SK-N-SH (cell line): Measurements from ENCODE around the gene PEX12. TPM values are rescaled to one million over a fixed set of nuclear protein-coding genes. Genes with fewer than 3 reads are reported as not detected.

ENCODE experiments used
- CTCF ChIA-PET: fragments of 300-600, 350-600 bp; formaldehyde crosslinking; extraction: SDS; loops from one replicate; lab custom pipeline; 2021; lab: Yijun Ruan, JAX
- POLR2A ChIA-PET: fragments of 350-600 bp; sonication (Branson Sonifier 250); formaldehyde crosslinking; extraction: SDS; loops from one replicate; lab custom pipeline; 2020; ENCODE audit warnings: antibody characterized with exemption, inconsistent platforms; lab: Yijun Ruan, JAX
- DNase-seq: peaks from one replicate; pipeline ENCODE4 v3.0.0; 2012
- H2AFZ ChIP-seq: fragments of 200-600 bp; sonication (generic); 2 replicates; pipeline ENCODE4 v1.8.1; 2016; ENCODE audit warnings: antibody characterized with exemption, mild to moderate bottlenecking, low read depth
- H3F3A ChIP-seq: fragments of 200-600 bp; sonication (generic); replicated peaks from 2 replicates; pipeline ENCODE3; 2016; ENCODE audit warnings: antibody characterized with exemption, mild to moderate bottlenecking; ENCODE audit not compliant: insufficient read depth
- H3K27ac ChIP-seq, 2 experiments: fragments of 200-500 bp in 1 of 2; fragments of 200-600 bp in 1 of 2; sonication (Bioruptor generic) in 1 of 2; sonication (generic), shearing (Covaris generic) in 1 of 2; 2 replicates each; pipeline versions ENCODE4 v1.5.1 to v1.6.1; 2014 to 2016; ENCODE audit warnings: low read depth in 2 of 2, inconsistent platforms in 1 of 2, low read length in 1 of 2, mild to moderate bottlenecking in 1 of 2, mixed read lengths in 1 of 2
- H3K27me3 ChIP-seq: fragments of 200-600 bp; sonication (generic), shearing (Covaris generic); 2 replicates; pipeline ENCODE4 v1.6.1; 2016; ENCODE audit warnings: mixed run types; ENCODE audit not compliant: insufficient read depth
- H3K36me3 ChIP-seq, 2 experiments: fragments of 200-500 bp in 1 of 2; fragments of 200-600 bp in 1 of 2; sonication (Bioruptor generic) in 1 of 2; sonication (generic) in 1 of 2; replicated peaks in 1 of 2; 2 replicates each; pipeline versions ENCODE3 to v1.5.1; 2014 to 2016; ENCODE audit warnings: low read length in 1 of 2, mild to moderate bottlenecking in 1 of 2; ENCODE audit not compliant: insufficient read depth in 2 of 2, control insufficient read depth in 1 of 2
- H3K4me1 ChIP-seq, 2 experiments: fragments of 200-500 bp in 1 of 2; fragments of 200-600 bp in 1 of 2; sonication (Bioruptor generic) in 1 of 2; sonication (generic), shearing (Covaris generic) in 1 of 2; 2 replicates each; pipeline versions ENCODE4 v1.5.1 to v1.6.1; 2014 to 2016; ENCODE audit warnings: low read depth in 1 of 2, low read length in 1 of 2, mixed run types in 1 of 2; ENCODE audit not compliant: insufficient read depth in 2 of 2, control insufficient read depth in 1 of 2
- H3K4me2 ChIP-seq: fragments of 200-600 bp; sonication (generic), shearing (Covaris generic); 2 replicates; pipeline ENCODE4 v1.6.1; 2017; ENCODE audit warnings: mixed run types
- H3K4me3 ChIP-seq, 2 experiments: fragments of 200-500 bp in 1 of 2; fragments of 200-600 bp in 1 of 2; sonication (Bioruptor generic) in 1 of 2; sonication (generic), shearing (Covaris generic) in 1 of 2; 2 replicates each; pipeline versions ENCODE4 v1.5.1 to v1.8.1; 2014 to 2016; ENCODE audit warnings: low read depth in 2 of 2, inconsistent platforms in 1 of 2, low read length in 1 of 2, mild to moderate bottlenecking in 1 of 2, mixed read lengths in 1 of 2, moderate library complexity in 1 of 2
- H3K79me2 ChIP-seq: fragments of 200-600 bp; sonication (generic); 2 replicates; pipeline ENCODE4 v1.8.1; 2017; ENCODE audit warnings: mild to moderate bottlenecking; ENCODE audit not compliant: insufficient read depth
- H3K9ac ChIP-seq: fragments of 200-600 bp; sonication (generic); 2 replicates; pipeline ENCODE4 v1.6.1; 2017; ENCODE audit warnings: mixed run types
- H3K9me2 ChIP-seq: fragments of 200-600 bp; sonication (generic); 2 replicates; pipeline ENCODE4 v1.6.1; 2017; ENCODE audit warnings: mixed run types
- H3K9me3 ChIP-seq: fragments of 200-600 bp; sonication (generic); 2 replicates; pipeline ENCODE4 v1.6.1; 2017; ENCODE audit warnings: mixed run types, mild to moderate bottlenecking, moderate library complexity
- H4K20me1 ChIP-seq: fragments of 200-600 bp; sonication (generic); 2 replicates; pipeline ENCODE4 v1.6.1; 2017; ENCODE audit warnings: mild to moderate bottlenecking, mixed run types; ENCODE audit not compliant: insufficient read depth
- ELF1 ChIP-seq: IDR thresholded peaks from 2 replicates; pipeline ENCODE4 v1.4.0; 2012
- FOXM1 ChIP-seq: IDR thresholded peaks from 2 replicates; pipeline ENCODE4 v1.4.0; 2012; ENCODE audit warnings: low read depth, mild to moderate bottlenecking
- GABPA ChIP-seq: IDR thresholded peaks from 2 replicates; pipeline ENCODE4 v1.4.0; 2012; ENCODE audit warnings: low read depth, mild to moderate bottlenecking
- JUND ChIP-seq: IDR thresholded peaks from 2 replicates; pipeline ENCODE4 v1.4.0; 2012
- MAX ChIP-seq: IDR thresholded peaks from 2 replicates; pipeline ENCODE4 v1.4.0; 2012; ENCODE audit warnings: low read depth
- MEF2A ChIP-seq: IDR thresholded peaks from 2 replicates; pipeline ENCODE4 v1.4.0; 2012; ENCODE audit warnings: low read depth, borderline replicate concordance
- MXI1 ChIP-seq: IDR thresholded peaks from 2 replicates; pipeline ENCODE4 v1.6.1; 2012; ENCODE audit warnings: mild to moderate bottlenecking, low read depth, low read length, improper control_type of control experiment
- NFIC ChIP-seq: IDR thresholded peaks from 2 replicates; pipeline ENCODE4 v1.4.0; 2012; ENCODE audit warnings: borderline replicate concordance
- NRF1 ChIP-seq: IDR thresholded peaks from 2 replicates; pipeline ENCODE4 v1.6.1; 2012; ENCODE audit warnings: low read depth, mild to moderate bottlenecking, low read length
- POLR2AphosphoS5 ChIP-seq: IDR thresholded peaks from 2 replicates; pipeline ENCODE4 v1.6.1; 2012; ENCODE audit warnings: low read depth, low read length
- RAD21 ChIP-seq: IDR thresholded peaks from 2 replicates; pipeline ENCODE4 v1.6.1; 2012; ENCODE audit warnings: mild to moderate bottlenecking, low read length
- REST ChIP-seq: IDR thresholded peaks from 2 replicates; pipeline ENCODE4 v1.6.1; 2012; ENCODE audit warnings: mild to moderate bottlenecking, low read depth, low read length, moderate library complexity
- RFX5 ChIP-seq: IDR thresholded peaks from 2 replicates; pipeline ENCODE4 v1.6.1; 2012; ENCODE audit warnings: mild to moderate bottlenecking, improper control_type of control experiment, low read length
- RXRA ChIP-seq: IDR thresholded peaks from 2 replicates; pipeline ENCODE4 v1.4.0; 2012; ENCODE audit warnings: low read depth, mild to moderate bottlenecking, borderline replicate concordance
- TEAD4 ChIP-seq: IDR thresholded peaks from 2 replicates; pipeline ENCODE4 v1.4.0; 2012; ENCODE audit warnings: mild to moderate bottlenecking, borderline replicate concordance; ENCODE audit not compliant: insufficient read depth
- YY1 ChIP-seq: IDR thresholded peaks from 2 replicates; pipeline ENCODE4 v1.4.0; 2012; ENCODE audit warnings: low read depth, mild to moderate bottlenecking
- WGBS: methylation state at CpG from one replicate; pipeline ENCODE4 v1.1.6; 2017; ENCODE audit warnings: low lambda C conversion rate; 5-methylcytosine and 5-hydroxymethylcytosine counted together
- polyA plus RNA-seq, 3 experiments: library from polyadenylated mRNA; depleted of rRNA; stranded (reverse); fragments of >200 nt; gene quantifications; 2 replicates each; pipeline ENCODE4 v1.2.3, GENCODE V29; 2012
- TF ChIP-seq, protein P1 (sequence below): IDR thresholded peaks from 2 replicates; pipeline ENCODE4; 2012
- TF ChIP-seq, protein P2 (sequence below): IDR thresholded peaks from 2 replicates; pipeline ENCODE4 v1.4.0; 2012; ENCODE audit warnings: low read depth, borderline replicate concordance
- TF ChIP-seq, protein P3 (sequence below): fragments of 150-350 bp; IDR thresholded peaks from 2 replicates; pipeline ENCODE4 v1.6.1; 2016; ENCODE audit warnings: mild to moderate bottlenecking, low read depth, low read length

The PEX12 gene
- polyA plus RNA-seq, 1 of the 3 experiments (the other 2 are of a cell fraction), result 4.3 TPM

DNA sequence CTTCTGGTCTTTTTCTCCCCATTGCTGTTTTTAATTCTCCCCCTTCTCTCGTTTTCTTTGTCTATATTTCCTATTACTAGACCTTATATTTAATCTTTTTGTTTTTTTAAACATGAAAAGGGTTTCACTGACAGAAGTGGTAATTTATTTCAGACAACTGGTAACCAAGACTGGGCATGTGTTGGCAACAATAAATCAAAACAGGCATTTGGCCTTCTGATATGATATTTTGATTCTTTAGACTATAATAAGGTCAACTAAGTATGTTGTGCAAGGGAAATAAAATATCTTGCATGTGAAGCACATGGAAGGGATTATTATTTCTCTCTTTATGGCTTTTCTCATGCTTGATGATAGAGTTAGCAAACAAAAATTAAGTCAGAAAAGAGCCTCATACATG lies 43.4 kb upstream of the PEX12 start:
- H3K4me3 ChIP-seq, result no peak overlapping the region
- H2AFZ ChIP-seq, result no peak overlapping the region
- H3K4me2 ChIP-seq, result no peak overlapping the region
- no peak overlapping the region for H3K27ac ChIP-seq
- peaks cover 35% of the 10 kb centered on the region; the same call in 1 of the 2 replicates for H3K79me2 ChIP-seq
- H4K20me1 ChIP-seq, result no peaks in the 10 kb centered on the region
- H3K9me3 ChIP-seq, result no peaks in the 10 kb centered on the region
- H3K9ac ChIP-seq, result no peak overlapping the region
- no peaks in the 10 kb centered on the region for H3K27me3 ChIP-seq
- TF ChIP-seq POLR2AphosphoS5, result no peak
- no peak for TF ChIP-seq RXRA
- TF ChIP-seq FOXM1, result no peak
- TF ChIP-seq NRF1, result no peak
- TF ChIP-seq REST, result no peak
- TF ChIP-seq TEAD4, result no peak
- TF ChIP-seq RFX5, result no peak
- no peak for TF ChIP-seq YY1
- no peak for TF ChIP-seq ELF1
- no peak for TF ChIP-seq MAX
- TF ChIP-seq, protein P1, sequence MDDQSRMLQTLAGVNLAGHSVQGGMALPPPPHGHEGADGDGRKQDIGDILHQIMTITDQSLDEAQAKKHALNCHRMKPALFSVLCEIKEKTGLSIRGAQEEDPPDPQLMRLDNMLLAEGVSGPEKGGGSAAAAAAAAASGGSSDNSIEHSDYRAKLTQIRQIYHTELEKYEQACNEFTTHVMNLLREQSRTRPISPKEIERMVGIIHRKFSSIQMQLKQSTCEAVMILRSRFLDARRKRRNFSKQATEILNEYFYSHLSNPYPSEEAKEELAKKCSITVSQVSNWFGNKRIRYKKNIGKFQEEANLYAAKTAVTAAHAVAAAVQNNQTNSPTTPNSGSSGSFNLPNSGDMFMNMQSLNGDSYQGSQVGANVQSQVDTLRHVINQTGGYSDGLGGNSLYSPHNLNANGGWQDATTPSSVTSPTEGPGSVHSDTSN, result no peak
- TF ChIP-seq NFIC, result no peak
- TF ChIP-seq, protein P2, sequence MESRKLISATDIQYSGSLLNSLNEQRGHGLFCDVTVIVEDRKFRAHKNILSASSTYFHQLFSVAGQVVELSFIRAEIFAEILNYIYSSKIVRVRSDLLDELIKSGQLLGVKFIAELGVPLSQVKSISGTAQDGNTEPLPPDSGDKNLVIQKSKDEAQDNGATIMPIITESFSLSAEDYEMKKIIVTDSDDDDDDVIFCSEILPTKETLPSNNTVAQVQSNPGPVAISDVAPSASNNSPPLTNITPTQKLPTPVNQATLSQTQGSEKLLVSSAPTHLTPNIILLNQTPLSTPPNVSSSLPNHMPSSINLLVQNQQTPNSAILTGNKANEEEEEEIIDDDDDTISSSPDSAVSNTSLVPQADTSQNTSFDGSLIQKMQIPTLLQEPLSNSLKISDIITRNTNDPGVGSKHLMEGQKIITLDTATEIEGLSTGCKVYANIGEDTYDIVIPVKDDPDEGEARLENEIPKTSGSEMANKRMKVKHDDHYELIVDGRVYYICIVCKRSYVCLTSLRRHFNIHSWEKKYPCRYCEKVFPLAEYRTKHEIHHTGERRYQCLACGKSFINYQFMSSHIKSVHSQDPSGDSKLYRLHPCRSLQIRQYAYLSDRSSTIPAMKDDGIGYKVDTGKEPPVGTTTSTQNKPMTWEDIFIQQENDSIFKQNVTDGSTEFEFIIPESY, result no peak
- TF ChIP-seq, protein P3, sequence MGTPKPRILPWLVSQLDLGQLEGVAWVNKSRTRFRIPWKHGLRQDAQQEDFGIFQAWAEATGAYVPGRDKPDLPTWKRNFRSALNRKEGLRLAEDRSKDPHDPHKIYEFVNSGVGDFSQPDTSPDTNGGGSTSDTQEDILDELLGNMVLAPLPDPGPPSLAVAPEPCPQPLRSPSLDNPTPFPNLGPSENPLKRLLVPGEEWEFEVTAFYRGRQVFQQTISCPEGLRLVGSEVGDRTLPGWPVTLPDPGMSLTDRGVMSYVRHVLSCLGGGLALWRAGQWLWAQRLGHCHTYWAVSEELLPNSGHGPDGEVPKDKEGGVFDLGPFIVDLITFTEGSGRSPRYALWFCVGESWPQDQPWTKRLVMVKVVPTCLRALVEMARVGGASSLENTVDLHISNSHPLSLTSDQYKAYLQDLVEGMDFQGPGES, result no peak
- no peak for TF ChIP-seq MXI1
- TF ChIP-seq GABPA, result no peak
- TF ChIP-seq RAD21, result no peak
- no peak for TF ChIP-seq JUND
- no peak for TF ChIP-seq MEF2A
- TF ChIP-seq, all 33 proteins: peak for 0
- Histone ChIP-seq H3K36me3 (peaks cover 52 to 53% of the 10 kb centered on the region in 2 experiments), H3F3A (peaks cover 4% of the 10 kb centered on the region), H3K9me2 (no peaks in the 10 kb centered on the region), H3K4me1 (no peaks in the 10 kb centered on the region)
- POLR2A ChIA-PET, result no interaction called here
- CTCF ChIA-PET, result interaction anchor here (0.9 to 8.2 kb wide), 2 partner anchors 8 to 125 kb away, joined by 3 to 55 read pairs; no protein-coding TSS in a partner anchor
- WGBS, result 81% methylated on average over 1 of the region's 1 CpG
- no peak for DNase-seq
